Activated CD4-positive, alpha-beta T cell treated with anti-CD3 and anti-CD28 coated beads for 4 hours (primary cell): ENCODE data around the gene PCCB.
"Not testable (repeated sequence)": the region's sequence is repeated elsewhere in the genome, so short reads cannot be mapped to it uniquely, and the experiment has no call there.

Source experiments
- DNase-seq, 2 donors: peaks; one replicate each; pipeline ENCODE4 v3.0.0-alpha.2; 2020

Gene PCCB

DNA sequence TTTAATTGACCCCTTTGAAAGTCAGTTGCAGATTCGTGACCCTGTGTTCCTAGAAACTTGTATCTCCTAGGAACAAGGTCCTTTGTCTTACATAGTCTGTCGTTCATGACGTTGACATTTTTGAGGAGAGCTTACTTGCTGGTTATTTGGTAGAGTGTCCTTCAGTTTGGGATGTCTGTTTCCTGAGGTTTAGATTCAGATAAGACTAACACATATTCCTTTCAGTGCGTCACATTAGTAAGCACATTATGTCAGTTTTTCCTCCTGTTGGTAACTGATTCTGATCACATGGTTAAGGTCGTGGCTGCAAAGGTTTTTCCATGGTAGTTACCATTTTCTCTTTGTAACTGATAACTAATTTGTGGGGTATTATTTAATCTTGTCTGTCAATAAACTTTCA, 80.8 kb downstream of the PCCB start:
- DNase-seq = no peak

GRCh38 chr3:136332302-136332701, 82.2 kb downstream of the PCCB start:
- DNase-seq = no peak

DNA sequence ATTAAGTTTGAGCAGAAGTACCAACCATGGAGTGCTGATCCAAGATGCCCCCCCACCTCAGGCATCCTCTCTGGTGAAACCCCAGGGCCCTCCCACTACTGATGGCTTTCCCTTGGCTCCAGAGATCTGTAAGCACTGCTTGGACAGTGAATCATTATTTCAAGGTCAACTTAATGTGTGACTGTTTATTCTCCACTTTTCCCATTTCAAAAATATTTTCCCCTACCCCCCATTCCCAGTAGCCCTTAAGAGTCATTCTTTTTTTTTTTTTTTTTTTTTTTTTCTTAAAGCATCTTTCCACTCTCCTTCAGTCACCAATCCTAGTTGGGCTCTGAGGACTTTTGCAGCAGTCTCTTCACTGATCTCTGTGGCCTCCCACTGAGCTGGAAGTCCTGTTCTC, 82.6 kb downstream of the PCCB start:
- no peak for DNase-seq

DNA sequence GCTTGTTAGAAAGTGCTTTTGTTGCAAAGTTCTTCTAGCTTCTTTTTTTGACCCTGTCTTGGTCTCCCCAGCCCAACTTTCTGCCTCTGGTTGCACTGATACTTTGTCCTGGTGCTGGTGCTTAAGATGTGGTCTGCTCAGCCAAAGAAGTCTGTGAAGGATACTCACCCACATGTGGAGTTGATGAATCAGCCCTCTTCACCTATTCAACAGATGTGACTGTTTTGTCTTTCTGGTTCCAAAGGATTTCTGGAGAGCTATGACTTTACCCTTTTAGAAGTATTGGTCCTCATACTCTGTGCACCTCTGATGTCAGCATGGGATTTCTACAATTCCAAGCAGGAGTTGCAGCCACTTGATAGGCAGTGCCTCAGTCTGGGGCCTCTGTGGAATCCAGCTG, 84.1 kb downstream of the PCCB start:
- no peak for DNase-seq

- DNase-seq = not testable (repeated sequence)
Observed at GRCh38 chr3:136334726-136335125, 84.6 kb downstream of the PCCB start.

DNA sequence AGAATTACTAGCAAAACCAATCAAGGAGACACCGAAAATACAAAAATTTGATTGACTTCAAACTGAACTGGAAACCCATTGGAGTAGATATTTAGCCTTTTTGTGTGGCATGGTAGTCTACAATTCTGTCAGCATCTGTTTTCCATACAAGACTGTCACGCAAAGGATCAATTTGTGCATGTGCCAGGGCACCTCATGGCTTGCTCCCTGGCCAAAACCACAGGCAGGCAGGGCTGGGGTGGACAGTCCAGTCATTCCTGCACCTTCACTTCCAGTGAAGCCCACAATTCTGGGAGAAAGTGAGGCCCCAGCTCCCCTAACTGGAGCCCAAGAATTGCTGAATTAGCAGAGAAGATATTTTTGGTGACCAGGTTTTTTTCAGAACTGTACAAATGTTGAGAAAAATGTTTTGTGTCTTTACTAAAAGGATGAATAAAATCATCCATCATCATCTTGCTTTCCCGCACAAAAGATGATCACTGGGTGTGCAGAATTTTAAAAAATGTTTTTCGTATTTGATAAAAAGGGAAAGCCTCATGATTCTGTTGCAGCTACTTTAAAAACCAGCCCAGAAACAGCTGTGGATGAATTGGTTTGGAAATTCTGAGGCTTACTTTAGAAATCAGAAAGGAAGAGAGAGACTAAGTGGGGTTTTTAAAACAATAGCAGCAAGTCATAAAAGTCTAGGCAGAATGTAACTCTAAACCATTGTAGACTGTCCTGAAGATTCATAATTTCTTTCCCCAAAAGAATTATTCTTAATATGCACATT, 86.4 kb downstream of the PCCB start:
- no peak for DNase-seq

- no peak for DNase-seq
Observed at GRCh38 chr3:136343446-136343845, 93.3 kb downstream of the PCCB start.

DNA sequence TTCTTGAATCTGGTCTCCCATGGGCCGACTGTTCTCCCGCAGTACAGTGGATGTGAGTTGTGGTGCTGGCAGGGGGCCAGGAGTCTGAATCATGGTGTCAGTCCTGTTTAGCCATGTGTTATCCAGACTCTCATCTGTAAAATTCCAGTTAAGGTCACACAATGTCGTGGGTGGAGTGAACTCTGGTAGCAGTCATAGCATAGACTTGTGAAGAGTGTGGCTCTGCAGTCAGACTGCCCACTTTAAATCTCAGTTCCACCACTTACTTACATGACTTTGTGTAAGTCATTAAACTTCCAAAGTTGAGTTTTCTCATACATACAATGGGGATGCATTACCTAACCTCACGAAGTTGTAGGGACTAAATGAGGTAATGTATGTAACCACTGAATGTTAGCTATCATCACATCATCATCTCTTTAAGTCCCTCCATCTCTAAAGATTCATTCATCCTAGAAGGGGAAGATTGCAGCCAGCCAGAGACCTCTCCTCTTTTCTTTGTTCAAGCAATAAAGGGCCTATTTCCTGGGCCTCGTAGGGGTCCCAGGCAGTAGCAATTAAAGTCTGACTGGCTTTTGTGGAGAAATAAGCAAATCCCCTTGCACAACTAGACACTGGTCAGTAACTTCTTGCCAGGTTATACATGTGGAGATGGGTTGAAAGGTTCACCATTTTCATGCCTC, 93.9 kb downstream of the PCCB start:
- DNase-seq = no peak

DNA sequence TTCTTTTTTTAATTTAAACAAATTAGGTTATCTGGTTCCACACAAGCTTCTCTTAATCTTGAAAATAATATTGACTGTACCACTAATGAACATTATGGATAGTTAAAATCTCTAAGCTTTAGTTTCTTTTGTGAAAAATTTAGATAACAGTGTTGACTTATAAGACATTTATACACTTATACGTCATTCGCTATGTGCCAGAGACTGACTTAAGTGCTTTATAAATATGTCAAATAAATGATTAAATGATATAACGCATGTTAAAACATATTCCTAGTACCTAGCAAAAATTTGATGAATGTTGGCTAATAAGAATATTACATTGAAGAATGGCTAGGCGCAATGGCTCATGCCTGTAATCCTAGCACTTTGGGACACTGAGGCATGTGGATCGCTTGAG, 96.3 kb downstream of the PCCB start:
- no peak for DNase-seq

DNA sequence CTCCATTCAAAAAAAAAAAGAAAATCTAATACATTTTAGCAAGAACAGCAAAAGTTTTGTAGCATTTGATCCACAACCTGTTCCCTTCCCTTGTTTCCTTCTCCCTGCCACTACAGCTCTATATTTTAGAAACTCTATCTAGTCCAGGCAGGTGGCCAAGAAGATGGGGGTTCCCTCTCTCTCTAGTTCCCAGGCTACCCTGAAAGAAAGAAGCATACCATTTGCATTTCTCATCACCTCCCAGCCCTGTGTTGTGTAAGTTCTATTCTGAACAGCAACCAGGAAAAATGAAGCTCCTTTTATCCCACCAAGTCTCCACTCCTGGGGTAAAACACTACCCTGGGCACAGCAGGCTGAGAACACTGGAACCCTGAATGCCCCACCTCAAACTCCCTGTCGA, 100.0 kb downstream of the PCCB start:
- DNase-seq = no peak

- DNase-seq = no peak
Observed at GRCh38 chr3:136350557-136350956, 100.4 kb downstream of the PCCB start.

- no peak for DNase-seq
Observed at GRCh38 chr3:136351351-136351750, 101.2 kb downstream of the PCCB start.

DNA sequence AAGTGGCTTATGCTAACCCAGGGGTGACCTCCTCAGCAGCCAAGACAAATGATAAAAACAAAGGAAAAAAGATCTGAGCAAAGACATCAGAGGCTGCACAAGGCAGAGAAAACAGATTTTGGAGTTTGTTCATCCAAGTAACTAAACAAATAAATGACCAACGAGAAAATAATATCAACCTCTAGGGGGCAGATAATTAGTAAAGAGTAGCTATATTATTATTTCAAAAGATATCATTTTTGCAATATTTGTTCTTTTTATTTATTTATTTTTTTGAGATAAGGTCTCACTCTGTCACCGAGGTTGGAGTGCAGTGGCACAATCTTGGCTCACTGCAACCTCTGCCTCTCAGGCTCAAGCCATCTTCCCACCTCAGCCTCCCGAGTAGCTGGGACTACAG, 101.8 kb downstream of the PCCB start:
- DNase-seq = no peak

DNA sequence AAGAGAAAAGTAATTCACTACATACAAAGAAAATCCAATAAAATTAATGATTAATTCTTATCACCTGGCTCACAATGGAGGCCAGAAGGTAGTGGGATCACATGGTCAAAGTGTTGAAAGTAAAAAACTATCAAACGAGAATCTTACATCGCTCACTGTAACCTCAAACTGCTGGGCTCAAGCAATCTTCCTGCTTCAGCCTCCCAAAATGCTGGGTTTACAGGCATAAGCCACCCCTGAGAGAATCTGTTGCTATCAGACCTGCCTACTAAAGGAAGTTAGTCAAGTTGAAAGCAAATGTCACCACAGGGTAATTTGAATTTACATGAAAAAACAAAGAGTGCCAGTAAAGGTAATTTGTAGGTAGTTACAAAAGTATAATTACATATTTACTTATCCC, 103.3 kb downstream of the PCCB start:
- no peak for DNase-seq

GRCh38 chr3:136366289-136366688, 116.1 kb downstream of the PCCB start:
- no peak for DNase-seq

GRCh38 chr3:136375800-136376199, 125.7 kb downstream of the PCCB start:
- not testable (repeated sequence) for DNase-seq

GRCh38 chr3:136377508-136377907, 127.4 kb downstream of the PCCB start:
- no peak for DNase-seq

- no peak for DNase-seq
Observed at GRCh38 chr3:136378011-136378410, 127.9 kb downstream of the PCCB start.
